Measurements from ENCODE around the gene KMT5B.

KMT5B gene

DNA sequence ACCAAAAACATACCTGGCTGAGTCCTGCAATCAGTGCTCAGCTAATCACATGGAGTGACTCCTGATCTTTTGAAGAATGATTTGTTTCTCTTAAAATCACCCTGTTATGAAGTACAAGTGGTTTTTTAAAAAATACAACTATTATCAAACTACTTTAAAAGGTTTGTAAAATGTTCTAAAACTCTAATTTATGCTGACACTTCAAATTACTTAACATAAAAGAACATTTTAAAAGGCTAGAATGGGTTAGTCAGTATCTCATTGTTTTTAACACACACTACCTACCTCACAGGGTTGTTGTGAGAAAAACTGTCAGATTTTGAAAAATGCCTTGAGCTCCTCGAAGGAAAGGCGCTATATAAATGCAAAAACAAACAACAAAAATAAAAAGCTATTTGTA lies 33.2 kb downstream of the KMT5B start:
- DNase-seq, result no peak

DNA sequence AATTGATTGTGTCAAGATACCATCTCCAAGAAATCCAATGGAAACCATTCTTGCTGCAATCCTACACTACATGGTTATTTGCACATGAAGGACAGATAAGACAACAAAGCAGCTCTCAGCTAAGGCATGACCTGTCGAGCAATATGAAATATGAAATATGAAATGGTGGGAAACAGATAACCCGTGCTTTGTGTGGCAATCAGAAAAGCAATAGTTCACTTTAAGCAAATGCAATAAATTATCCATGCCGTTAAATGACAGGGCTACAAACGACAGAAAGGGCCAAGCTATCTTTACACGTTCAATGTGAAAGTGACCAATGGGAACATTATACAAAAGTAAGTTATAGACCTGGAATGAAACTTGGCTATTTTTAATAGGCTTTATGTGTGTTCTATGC lies 35.2 kb downstream of the KMT5B start:
- no peak for DNase-seq

GRCh38 chr11:68173926-68174325 lies 39.2 kb downstream of the KMT5B start:
- no peak for DNase-seq

- no peak for DNase-seq
These were observed 43.7 kb downstream of the KMT5B start for GRCh38 chr11:68169442-68169841.

GRCh38 chr11:68168694-68169093 lies 44.4 kb downstream of the KMT5B start:
- no peak for DNase-seq

GRCh38 chr11:68167474-68167873 lies 45.6 kb downstream of the KMT5B start:
- DNase-seq, result no peak

DNA sequence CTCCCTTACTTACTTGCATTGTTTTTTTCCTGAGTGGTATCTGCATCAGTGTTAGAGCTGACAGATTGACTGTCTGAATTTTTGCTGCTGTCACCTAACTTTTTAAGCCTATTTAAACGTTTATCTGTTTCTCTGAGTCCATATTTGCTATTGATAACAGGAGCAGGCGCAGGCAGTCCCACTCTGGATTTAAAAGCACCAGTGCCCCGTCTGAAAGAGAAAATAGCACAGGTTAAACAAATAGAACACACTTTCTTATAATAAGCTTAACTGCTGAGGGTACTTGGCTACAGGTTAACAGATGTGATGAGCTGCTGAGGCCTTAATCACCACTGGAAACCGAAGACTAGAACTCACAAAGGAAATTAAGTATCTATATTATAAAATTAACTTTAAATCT lies 46.1 kb downstream of the KMT5B start:
- no peak for DNase-seq

GRCh38 chr11:68165601-68166000 lies 47.5 kb downstream of the KMT5B start:
- DNase-seq, result no peak

DNA sequence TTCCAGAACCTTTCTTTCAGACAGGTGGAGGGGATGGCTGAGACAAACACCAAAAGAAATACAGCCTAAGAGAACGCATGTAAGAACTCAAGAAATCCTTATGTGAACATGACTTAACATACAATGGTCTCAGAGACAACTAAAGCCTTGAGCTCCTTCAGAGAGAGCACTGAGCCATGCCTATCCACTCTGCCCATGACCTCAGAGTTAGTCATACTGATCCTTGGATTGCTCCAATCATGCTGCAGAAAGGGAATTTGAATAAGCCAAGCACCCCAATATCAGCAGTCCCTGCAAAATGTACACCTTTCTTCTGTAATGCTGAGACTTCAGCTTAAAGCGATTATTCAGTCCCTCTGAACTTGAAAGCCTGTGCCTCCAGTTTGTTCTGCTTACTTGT lies 48.7 kb downstream of the KMT5B start:
- no peak for DNase-seq

GRCh38 chr11:68163691-68164090 lies 49.4 kb downstream of the KMT5B start:
- no peak for DNase-seq

- no peak for DNase-seq
These were observed 52.9 kb downstream of the KMT5B start for GRCh38 chr11:68160100-68160695.

GRCh38 chr11:68159665-68160064 lies 53.4 kb downstream of the KMT5B start:
- DNase-seq, result no peak

DNA sequence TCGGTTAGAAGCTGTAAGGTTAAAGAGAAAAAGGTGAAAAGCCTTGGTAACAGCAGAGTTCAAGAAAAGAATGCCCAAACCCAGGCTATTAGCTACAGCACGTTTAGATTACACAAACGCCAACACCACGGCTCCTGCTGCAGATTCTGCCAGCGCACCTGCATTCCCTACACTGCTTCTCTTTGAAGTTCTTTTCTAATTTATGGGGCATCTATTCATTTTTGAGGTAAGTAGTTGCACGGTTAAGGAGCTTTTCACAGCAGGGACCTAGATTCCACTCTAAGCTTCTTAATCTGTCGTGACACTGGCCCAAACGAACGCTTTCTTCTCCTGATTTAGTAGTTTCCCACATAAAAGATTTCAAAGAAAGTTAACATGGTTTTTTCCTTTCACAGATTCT lies 53.9 kb downstream of the KMT5B start:
- DNase-seq, result no peak

- DNase-seq, result no peak
These were observed 54.5 kb downstream of the KMT5B start for GRCh38 chr11:68158580-68158979.

DNA sequence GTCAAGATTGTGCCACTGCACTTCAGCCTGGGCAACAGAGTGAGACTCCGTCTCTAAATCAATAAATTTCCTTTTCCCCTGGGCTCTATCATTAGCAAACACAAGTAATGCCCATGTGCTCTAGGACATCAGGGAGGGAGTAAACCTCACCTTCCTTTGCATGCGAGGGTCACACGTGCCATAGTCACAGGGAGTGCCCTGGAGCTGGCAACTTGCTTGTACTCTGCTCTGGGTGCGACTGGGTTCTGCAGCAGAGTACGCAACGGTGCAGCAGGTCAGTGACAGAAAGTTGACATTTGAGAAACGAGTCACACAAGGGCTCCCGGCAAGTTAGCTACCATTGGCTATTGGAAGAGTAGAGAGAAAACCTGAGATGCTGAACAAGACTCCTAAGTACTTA lies 59.4 kb downstream of the KMT5B start:
- no peak for DNase-seq

- peak; percentile 87 for DNase-seq
These were observed 63.1 kb downstream of the KMT5B start for GRCh38 chr11:68150037-68150436.

- peak; percentile 94 for DNase-seq
These were observed 63.7 kb downstream of the KMT5B start for GRCh38 chr11:68149417-68149816.

DNA sequence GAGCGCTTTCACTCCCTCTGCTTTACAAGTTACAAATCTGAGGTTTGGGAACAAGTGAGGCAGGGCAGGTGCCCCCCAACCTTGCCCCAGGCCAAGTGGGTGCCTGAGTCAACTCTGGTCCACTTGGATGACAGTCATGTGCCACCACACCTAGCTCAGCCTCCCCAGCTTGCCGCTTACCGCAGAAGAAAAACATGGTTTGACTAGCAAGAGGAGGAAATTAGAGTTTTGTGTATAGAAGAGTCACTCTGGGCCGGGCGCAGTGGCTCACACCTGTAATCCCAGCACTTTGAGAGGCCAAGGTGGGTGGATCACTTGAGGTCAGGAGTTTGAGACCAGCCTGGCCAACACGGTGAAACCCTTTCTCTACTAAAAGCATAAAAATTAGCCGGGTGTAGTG lies 64.2 kb downstream of the KMT5B start:
- DNase-seq, result no peak

- DNase-seq, result no peak
These were observed 64.9 kb downstream of the KMT5B start for GRCh38 chr11:68148071-68148805.

- DNase-seq, result peak; percentile 96
These were observed 66.2 kb downstream of the KMT5B start for GRCh38 chr11:68146704-68147474.

DNA sequence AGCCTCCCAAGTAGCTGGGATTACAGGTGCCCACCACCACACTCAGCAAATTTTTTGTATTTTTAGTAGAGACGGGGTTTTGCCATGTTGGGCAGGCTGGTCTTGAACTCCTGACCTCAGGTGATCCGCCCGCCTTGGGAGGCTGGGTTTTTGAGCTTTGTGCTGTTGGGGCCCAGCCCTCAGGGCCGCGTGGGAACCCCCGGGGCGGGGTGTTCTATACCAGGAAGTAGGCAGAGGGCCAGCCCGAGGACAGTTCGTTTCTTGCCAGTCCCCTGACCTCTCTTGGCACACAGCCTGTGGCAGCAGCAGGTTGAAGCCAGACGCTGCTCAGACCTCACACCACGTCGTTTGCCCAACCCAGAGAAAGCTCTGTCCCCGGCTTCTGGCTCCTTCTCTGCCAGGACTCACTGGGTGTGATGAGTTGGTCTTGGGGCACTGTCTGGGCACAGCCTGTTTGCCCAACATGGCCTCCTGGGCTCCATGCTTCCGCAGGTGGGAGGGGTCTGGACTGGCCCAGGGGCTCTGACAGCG lies 67.0 kb downstream of the KMT5B start:
- DNase-seq, result peak; percentile 89

- DNase-seq, result no peak
These were observed 67.8 kb downstream of the KMT5B start for GRCh38 chr11:68145120-68145866.

DNA sequence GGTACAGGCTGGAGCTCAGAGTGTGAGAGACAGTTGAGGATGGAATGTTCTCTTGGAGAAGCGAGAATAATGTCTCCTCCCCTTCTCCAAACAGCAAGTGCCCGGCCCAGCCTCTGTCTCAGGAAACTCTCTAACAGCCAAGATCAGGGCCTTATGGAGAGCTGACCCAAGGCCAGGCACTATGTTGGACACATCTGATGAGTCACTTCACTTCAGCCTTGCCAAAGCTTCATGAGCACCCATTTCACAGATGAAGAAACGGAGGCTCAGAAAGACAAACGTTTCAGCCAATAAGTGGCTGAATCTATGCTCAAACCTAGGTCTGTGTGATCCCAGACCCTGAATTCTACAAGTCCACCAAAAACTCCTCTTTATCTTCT lies 69.8 kb downstream of the KMT5B start:
- no peak for DNase-seq
